ENCODE results near the gene NEU4. TPM values are rescaled to one million over a fixed set of nuclear protein-coding genes. Genes with fewer than 3 reads are reported as not detected.

Gene NEU4
- total RNA-seq, 1 donor from 2014 or later = not detected

DNA sequence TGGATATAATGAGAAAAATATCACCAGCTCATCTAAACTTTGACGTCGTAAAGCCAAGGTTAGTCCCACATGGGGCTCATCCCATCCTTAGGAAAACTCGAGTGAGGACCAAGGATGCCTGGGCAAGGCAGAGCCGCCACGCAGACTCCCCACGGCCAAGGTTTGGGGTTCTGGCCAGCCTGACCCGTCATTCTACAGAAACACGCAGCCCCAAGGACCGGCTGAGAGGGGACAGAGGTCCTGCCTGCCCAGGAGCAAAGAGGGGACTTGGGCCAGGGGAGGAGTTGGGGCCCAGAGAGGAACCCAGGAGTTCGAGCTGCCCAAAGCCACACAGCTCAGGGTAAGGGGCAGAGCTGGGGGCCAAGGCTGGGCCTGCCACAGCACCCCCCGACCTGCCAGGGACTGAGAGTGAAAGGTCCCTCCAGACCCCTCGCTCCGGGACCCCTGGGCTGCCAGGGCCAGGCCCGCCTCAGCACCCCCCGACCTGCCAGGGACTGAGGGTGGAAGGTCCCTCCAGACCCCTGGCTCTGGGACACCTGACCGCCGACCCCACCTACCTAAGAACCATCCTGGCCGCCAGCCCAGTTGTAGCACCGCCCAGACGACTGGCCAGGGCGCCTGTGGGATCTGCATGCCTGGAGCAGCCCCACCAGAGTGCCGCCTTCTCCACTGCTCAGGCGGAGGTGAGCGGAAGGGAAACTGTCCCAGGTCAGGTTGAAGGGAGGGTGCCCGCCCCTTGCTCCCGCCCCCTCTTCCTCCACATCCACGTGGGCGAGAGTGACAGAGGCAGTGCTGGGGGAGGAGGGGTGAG, 49.4 kb downstream of the NEU4 start, which contains the start of gene PDCD1:
Gene PDCD1 (minus strand): TSS at position 689 of the 811 bp plus-strand sequence. CDS start 56 bp downstream, at position 633.
- no peak within 1 kb of the TSS for H3K4me3 ChIP-seq (ENCODE audit: low read depth, low read length)
- H3K36me3 ChIP-seq (ENCODE audit: control insufficient read depth, insufficient read depth, low read length) = no peaks in the 10 kb centered on the region
- TF ChIP-seq, protein P1, sequence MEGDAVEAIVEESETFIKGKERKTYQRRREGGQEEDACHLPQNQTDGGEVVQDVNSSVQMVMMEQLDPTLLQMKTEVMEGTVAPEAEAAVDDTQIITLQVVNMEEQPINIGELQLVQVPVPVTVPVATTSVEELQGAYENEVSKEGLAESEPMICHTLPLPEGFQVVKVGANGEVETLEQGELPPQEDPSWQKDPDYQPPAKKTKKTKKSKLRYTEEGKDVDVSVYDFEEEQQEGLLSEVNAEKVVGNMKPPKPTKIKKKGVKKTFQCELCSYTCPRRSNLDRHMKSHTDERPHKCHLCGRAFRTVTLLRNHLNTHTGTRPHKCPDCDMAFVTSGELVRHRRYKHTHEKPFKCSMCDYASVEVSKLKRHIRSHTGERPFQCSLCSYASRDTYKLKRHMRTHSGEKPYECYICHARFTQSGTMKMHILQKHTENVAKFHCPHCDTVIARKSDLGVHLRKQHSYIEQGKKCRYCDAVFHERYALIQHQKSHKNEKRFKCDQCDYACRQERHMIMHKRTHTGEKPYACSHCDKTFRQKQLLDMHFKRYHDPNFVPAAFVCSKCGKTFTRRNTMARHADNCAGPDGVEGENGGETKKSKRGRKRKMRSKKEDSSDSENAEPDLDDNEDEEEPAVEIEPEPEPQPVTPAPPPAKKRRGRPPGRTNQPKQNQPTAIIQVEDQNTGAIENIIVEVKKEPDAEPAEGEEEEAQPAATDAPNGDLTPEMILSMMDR (IDR thresholded peaks at IDR 0.05; ENCODE audit: insufficient read depth, low read length, severe bottlenecking) = no peak
- DNase-seq (ENCODE audit: low read depth) (no peak), FAIRE-seq (no peak)
- no peaks in the 10 kb centered on the region for H3K27me3 ChIP-seq (ENCODE audit: control insufficient read depth, insufficient read depth, low read length)

DNA sequence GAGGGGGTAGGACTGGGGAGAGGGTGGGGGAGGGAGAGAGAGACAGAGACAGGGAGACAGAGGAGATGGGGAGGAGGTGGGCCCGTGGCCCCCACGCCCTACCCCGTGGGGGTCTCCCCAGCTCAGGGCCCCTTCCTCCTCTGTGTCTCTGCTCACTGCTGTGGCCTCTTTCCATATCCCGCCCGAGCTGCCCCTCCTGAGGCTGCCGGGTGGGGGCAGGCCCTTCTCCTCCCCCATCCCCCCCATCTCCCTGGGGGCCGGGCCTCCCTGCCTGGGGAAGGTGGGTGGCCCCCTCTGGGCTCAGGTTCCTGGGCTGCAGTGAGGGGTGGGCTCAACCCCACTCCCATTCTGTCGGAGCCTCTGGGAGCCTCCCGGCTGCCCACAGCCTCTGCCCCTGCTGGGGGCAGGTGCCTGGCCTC, 50.0 kb downstream of the NEU4 start:
- Histone ChIP-seq H3K27me3 (ENCODE audit: control insufficient read depth, insufficient read depth, low read length) (no peaks in the 10 kb centered on the region), H3K4me3 (ENCODE audit: low read depth, low read length) (no peak overlapping the region), H3K36me3 (ENCODE audit: control insufficient read depth, insufficient read depth, low read length) (no peaks in the 10 kb centered on the region)
- TF ChIP-seq, protein P1 (IDR thresholded peaks at IDR 0.05; ENCODE audit: insufficient read depth, low read length, severe bottlenecking) = no peak
- FAIRE-seq (no peak), DNase-seq (ENCODE audit: low read depth) (no peak)

DNA sequence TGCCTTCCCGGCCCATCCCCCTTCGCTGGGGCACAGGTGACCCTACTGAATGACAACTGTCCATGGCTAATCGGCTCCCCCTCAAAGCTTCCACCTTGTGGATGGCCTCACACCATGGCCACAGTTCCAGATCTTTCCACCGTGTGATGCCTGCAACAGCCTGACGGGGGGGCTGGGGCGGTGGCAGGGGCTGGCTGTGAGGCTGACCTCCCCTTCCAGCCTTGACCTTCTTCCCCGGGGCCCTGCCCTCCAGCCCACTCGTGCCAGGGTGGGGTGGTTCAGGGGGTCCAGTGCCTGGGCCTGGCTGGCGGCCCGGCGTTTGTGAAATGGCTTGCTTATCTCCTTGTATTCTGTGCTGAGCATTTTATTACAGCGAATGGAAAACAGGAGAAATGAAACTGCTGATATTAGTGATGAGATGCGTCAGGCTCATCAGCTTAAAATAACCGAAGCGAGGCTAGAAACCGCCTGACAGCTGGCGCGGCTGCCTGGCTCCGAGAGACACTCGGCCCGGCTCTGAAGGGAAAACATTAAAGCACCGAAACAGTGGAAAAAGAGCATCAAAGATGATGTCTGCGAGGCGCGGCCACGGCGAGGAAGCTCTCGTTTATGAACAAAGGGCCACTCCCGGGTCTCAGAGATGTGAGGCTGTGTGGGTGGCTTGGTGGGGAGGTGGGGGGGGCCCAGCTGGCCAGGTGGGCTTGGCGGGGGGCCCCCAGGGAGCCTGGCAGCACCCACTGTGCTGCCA, 50.6 kb downstream of the NEU4 start:
- DNase-seq (ENCODE audit: low read depth) = no peak
- Histone ChIP-seq H3K27me3 (ENCODE audit: control insufficient read depth, insufficient read depth, low read length) (no peaks in the 10 kb centered on the region), H3K4me3 (ENCODE audit: low read depth, low read length) (no peak overlapping the region), H3K36me3 (ENCODE audit: control insufficient read depth, insufficient read depth, low read length) (no peaks in the 10 kb centered on the region)
- TF ChIP-seq, protein P1 (IDR thresholded peaks at IDR 0.05; ENCODE audit: insufficient read depth, low read length, severe bottlenecking) = peak; percentile 23
- no peak for FAIRE-seq

DNA sequence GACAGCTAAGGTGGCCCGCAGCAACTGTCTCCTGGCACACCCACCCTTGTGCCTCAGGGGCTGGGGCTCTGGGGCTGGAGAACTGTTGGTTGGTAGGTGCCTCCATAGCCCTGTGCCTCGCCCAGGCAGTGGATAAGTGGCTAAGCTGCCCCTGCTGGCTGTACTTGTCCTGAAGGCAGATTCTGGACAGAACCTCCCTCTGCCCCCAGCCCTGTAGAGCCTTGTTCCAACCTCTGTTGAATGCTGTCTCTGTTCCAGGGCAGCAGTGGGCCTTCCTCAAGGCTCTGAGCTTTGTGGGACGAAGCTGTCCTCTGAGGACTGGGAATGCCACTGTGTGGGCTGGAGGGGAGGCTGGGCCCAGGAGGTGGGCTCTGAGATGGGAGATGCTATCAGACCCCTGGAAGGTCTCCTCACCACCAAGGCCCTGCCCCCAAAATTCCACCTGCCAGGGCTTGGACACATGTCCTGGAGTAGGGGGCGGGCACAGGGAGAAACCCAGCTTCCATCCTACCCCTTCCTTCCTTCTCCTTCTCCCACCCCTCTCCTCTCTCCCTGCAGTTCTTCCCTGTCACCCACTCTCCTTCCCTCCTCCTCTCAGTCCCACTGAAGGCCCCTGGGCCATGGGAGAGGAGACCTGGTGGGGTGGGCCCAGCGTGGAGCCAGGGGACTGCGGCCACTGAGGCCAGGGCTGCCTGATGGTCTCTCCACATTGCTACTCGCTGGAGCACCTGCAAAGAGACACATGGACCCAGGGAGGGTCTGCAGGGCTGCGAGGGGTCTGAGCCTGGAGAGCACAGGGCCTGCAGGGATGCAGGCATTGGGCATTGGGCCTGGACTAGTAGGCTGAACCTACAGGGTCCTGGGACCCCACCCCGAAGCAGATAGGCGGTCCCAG, 51.4 kb downstream of the NEU4 start:
- TF ChIP-seq, protein P1 (IDR thresholded peaks at IDR 0.05; ENCODE audit: insufficient read depth, low read length, severe bottlenecking) = no peak
- DNase-seq (ENCODE audit: low read depth) (no peak), FAIRE-seq (no peak)
- H3K4me3 ChIP-seq (ENCODE audit: low read depth, low read length) = no peak overlapping the region
- H3K36me3 ChIP-seq (ENCODE audit: control insufficient read depth, insufficient read depth, low read length) = no peaks in the 10 kb centered on the region
- peaks cover 5% of the 10 kb centered on the region for H3K27me3 ChIP-seq (ENCODE audit: control insufficient read depth, insufficient read depth, low read length)

DNA sequence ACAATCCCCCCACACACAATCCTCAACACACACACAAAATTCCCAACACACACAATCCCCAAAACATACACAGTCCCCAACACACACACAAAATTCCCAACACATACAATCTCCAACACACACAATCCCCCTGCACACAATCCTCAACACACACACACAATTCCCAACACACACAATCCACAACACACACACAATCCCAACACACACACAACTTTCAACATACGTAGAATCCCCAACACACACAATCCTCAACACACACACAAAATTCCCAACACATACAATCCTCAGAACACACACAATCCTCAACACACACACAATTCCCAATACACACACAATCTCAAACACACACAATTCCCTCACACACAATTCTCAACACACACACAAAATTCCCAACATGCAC, 52.3 kb downstream of the NEU4 start:
- Histone ChIP-seq H3K36me3 (ENCODE audit: control insufficient read depth, insufficient read depth, low read length) (no peaks in the 10 kb centered on the region), H3K4me3 (ENCODE audit: low read depth, low read length) (no peak overlapping the region), H3K27me3 (ENCODE audit: control insufficient read depth, insufficient read depth, low read length) (peaks cover 11% of the 10 kb centered on the region)
- FAIRE-seq = peak; percentile 98
- DNase-seq (ENCODE audit: low read depth) = no peak
- TF ChIP-seq, protein P1 (IDR thresholded peaks at IDR 0.05; ENCODE audit: insufficient read depth, low read length, severe bottlenecking) = no peak

Data from bronchial epithelial cell (primary cell).